C1 segment of cervical spinal cord (tissue), 14 donors: ENCODE measurements around the gene SGMS1.
A peak's percentile ranks its signal among the peaks of the same experiment; 100 is the strongest.
"Not testable (repeated sequence)": the region's sequence is repeated elsewhere in the genome, so short reads cannot be mapped to it uniquely, and the experiment has no call there.

Experiments
- DNase-seq, 14 donors: peaks; one replicate each; lab custom pipeline; 2025; lab: John Stamatoyannopoulos, UW

The SGMS1 gene

DNA sequence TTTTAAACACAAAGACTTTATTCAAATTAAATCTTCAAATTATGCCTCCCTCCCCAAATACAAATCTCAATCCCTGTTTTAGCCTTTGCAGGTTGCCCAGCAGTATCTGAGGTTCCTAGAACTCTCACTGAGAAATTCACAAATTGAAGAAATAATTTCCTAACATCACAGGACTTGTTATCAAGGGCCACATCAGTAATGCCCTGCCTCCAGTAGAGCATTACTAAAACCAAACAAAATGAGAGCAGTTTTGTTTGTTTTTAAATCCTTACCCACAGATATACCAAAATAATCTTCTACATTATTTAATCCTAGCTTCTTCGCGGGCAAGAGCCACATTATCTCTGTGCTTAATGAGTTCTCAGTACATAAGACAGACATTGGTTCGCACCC lies 152.2 kb downstream of the SGMS1 start:
- DNase-seq: no peak

GRCh38 chr10:50470798-50471582 lies 152.8 kb downstream of the SGMS1 start:
- no peak for DNase-seq

GRCh38 chr10:50470345-50470744 lies 153.4 kb downstream of the SGMS1 start:
- DNase-seq: no peak

- DNase-seq: no peak
Observed at GRCh38 chr10:50469778-50470193, 154.0 kb downstream of the SGMS1 start.

- DNase-seq: no peak
Observed at GRCh38 chr10:50469288-50469687, 154.5 kb downstream of the SGMS1 start.

DNA sequence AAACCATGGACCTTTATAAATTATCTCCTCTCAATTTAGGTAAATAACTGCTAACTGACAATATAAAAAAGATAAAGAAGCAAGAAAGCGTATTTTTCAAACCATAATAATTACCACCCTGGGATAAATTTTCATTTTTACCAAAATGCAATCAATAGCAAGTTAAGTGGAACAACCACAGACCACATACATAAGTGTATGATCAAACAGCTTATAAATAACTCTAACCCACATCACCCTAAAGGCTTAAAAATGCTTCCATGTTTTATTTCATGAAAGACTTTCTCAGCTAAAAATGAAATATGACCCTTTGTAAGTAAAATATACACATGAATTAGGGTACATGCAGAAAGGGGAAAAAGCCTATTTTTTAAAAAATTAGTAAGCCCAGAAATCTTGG lies 156.5 kb downstream of the SGMS1 start:
- no peak for DNase-seq

DNA sequence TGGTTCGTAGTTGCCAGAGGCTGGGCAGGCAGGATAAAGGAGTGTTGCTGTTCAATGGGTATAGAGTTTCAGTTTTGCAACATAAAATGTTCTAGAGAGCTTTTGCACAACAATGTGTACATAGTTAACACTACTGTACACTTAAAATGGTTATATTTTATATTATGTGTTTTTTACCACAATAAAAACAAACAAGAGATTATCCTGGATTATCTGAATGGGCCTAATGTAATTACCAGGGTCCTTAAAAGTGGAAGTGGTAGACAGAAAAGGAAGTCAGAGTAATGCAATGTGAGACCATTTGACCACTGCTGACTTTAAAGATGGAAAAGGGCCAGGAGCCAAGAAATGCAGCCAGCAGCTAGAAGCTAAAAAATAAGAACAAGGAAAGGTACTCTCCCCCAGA lies 159.7 kb downstream of the SGMS1 start:
- peak in 1 of 14 donors; percentile 7 for DNase-seq

DNA sequence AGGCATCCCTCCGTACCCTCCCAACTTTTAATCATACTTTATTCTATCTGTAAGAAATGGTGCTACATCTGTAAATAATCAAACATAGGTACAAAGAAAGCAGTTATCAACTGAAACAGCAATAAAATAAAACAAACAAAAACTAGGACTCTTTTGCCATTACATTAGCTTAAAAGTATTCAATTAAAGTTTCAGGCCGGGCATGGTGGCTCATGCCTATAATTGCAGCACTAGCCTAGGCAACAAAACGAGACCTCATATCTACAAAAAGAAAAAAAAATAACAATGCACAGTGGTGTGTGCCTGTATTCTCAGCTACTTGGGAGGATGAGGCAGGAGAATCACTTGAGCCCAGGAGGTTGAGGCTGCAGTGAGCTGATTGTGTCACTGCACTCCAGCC lies 161.9 kb downstream of the SGMS1 start:
- DNase-seq: no peak

- DNase-seq: no peak
Observed at GRCh38 chr10:50461123-50461522, 162.6 kb downstream of the SGMS1 start.

- no peak for DNase-seq
Observed at GRCh38 chr10:50456719-50457118, 167.0 kb downstream of the SGMS1 start.

GRCh38 chr10:50453940-50454339 lies 169.8 kb downstream of the SGMS1 start:
- no peak for DNase-seq

GRCh38 chr10:50452603-50453002 lies 171.2 kb downstream of the SGMS1 start:
- no peak for DNase-seq

- DNase-seq: no peak
Observed at GRCh38 chr10:50447691-50448090, 176.1 kb downstream of the SGMS1 start.

- DNase-seq: not testable (repeated sequence)
Observed at GRCh38 chr10:50445777-50446176, 178.0 kb downstream of the SGMS1 start.

GRCh38 chr10:50440489-50440888 lies 183.3 kb downstream of the SGMS1 start:
- no peak for DNase-seq

- no peak for DNase-seq
Observed at GRCh38 chr10:50439806-50440205, 183.9 kb downstream of the SGMS1 start.

- no peak for DNase-seq
Observed at GRCh38 chr10:50439187-50439586, 184.6 kb downstream of the SGMS1 start.

DNA sequence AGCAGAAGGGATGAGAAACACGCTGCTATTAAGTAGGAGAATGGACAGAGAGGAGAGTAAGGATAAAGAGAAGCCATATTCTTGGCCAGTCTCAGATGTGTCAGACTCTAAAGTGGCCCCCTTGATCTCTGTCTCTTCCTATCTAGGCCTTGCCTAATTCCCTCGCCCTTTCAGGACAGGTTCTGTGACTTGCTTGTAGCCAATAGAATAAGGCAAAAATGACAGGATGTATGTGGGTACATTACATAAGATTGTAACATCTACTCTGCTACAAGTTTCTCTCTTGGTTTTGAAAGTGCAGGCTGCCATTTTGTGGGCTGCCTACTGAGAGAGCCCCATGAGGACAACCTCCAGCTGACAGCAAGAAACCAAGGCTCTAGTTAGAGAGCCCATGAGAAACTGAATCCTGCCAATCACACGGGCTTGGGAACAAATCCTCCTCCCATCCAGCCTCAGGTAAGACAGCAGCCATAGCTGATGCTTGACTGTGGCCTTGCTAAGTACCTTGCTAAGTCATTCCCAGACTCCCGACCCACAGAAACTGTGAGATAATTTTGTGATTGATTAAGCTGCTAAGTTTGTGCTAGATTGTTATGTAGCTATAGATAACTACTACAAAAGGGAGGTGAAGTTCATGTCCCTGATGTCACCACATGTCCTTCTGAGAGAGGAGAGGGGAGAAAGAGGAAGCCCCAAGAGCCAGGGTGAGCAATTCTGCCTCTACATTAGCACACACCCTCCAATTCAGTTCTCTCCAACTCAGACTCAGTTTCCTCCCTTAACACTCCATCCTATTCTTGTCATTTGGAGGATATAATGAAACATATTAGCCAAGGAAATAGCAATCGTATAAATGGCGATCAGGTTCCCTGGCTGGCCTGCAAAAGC lies 185.5 kb downstream of the SGMS1 start:
- DNase-seq: no peak

GRCh38 chr10:50437248-50437647 lies 186.5 kb downstream of the SGMS1 start:
- DNase-seq: no peak

- DNase-seq: no peak
Observed at GRCh38 chr10:50436805-50437204, 187.0 kb downstream of the SGMS1 start.

DNA sequence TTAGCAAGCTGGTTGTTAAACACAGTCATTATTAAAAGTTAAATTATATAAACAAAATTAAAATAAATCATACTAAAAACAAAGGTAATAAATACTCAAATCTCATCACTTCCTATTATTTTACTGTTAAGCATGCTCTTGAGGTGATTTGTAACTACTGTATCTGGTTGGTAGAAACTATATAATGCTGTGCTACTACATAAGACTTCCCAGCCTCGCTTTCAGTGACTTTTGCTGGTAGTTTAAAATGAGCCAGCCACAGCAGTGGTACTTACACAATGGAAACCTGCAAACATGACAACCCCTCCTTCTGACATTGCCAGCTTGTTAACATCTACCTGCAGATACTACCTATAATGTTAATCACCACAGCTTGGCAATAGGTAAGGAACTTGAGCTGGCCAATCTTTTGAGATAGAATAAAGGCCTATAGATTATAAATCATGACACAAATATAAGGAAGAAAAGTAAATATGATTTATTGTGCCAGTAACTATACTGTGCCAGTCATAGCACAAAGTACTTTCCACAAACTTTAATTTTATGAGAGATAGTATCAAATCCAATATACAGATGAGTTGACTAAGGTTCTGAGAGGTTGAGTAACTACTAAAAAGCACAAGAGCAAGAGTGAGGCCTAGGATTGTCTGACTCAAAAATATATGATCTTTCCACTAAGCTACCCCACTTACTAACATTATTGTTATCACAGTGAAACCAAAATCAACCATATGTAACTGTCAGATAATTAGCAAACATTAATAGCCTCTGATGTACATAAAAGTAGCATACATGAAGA lies 191.3 kb downstream of the SGMS1 start:
- no peak for DNase-seq

DNA sequence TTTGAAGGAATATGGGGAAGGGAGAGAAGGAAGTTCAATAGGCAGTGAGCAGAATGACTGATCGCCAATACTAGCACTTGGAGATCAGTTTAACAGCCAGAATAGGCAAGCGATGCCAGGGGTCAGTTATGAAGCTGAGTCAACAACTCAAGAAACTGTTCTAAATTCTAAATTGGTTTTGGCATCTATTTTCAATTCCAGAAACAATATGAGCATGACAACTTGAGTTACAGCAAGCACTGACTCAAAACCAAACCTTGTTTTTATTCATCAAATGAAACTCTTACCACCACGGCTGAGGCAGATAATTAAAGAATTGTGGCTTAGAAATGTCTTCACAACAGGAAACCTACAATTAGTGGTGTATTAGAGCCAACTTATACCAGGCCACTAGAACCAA lies 192.0 kb downstream of the SGMS1 start:
- DNase-seq: no peak
